GM19043 (cell line): ENCODE measurements around the gene GRIP2.

ENCODE experiments used
- ATAC-seq: cut with Tn5 transposase; IDR thresholded peaks from one replicate; pipeline ENCODE4 v1.9.1; 2021; ENCODE audit warnings: low read depth; ENCODE audit not compliant: unreplicated experiment

The GRIP2 gene

DNA sequence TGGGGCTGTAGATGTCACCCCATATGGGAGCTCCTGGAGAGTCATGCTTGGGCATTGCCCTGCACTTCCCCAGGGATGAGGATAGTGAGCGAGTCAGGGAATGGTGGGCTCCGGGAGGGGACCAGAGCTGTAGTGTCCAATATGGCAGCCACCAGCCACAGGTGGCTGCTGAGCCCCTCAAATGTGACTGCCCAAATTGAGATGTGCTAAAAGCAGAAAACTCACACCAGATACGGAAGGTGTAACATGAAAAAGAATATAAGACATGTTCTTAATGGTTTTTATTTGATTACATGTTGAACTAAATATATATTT is 31.7 kb downstream of the GRIP2 start:
- ATAC-seq = no peak

- ATAC-seq = no peak
Observed at GRCh38 chr3:14507757-14508504, 32.2 kb downstream of the GRIP2 start.

DNA sequence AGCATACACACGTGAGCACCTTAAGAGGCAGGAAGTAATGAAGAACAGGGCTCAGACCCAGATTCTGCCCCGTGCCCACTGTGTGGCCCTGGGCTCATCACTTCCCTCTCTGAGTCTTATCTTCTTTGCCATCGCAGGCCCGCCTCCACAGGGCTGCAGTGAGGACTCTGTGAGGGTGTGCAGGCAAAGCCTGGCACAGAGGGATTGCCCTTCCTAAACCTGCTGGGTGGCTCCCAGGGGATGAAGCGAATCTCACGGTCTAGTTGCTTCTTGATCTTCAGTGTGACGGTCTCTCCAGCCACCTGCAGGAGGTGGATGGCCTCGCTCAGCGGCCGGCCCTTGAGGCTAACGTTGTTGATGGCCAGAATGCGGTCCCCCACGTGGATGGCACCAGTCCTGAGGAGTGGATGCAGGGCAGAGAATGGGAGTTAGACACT is 32.8 kb downstream of the GRIP2 start:
- no peak for ATAC-seq

- no peak for ATAC-seq
Observed at GRCh38 chr3:14506626-14507304, 33.4 kb downstream of the GRIP2 start.

GRCh38 chr3:14505803-14506500 is 34.2 kb downstream of the GRIP2 start:
- no peak for ATAC-seq

GRCh38 chr3:14505001-14505802 is 34.9 kb downstream of the GRIP2 start:
- ATAC-seq = no peak

DNA sequence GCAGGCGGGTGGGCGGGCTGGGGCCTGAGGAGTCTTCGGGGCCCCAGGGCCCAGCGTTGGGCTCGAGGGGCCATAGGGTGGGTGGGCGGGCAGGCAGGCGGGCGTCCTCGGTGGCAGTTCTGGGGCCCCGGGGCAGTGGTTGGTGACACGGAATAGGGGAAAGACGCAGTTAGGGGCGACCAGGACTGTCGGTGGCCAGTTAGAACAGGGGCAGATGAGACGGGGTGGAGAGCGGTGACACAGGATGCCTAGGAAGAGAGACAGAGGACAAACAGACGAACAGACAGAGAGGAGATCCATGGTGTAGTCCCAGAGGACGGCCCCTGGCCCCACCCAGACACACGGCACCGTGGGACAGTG is 36.5 kb downstream of the GRIP2 start:
- ATAC-seq = no peak

DNA sequence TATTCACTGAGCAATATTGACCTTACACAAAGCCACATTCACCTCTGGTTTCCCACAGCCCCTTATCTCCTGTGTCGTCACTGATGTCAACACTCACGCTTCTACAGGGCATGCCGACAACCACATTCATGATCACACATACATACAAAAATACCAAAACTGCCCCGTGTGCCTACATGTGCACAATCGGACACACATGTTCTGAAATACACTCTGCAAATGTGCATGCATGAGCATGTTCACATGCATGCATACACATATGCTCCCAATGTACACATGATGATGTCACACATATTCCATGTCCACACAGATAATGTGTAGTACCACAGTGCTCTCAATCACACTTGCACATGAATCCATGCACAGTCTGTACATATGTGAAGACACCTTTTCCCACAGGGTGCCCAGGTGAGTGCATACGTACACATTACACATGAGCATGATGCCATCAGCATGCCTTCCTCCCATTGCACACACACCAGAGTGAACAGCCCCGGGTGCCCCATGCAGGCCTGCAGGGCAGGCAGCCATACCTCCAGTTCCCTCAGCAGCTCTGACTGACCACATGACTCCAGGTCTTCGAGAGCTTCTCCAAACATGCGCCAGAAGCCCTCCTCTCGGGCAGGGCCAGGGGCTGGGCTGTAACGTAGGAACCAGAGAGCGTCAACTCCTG is 37.0 kb downstream of the GRIP2 start:
- ATAC-seq = no peak

- no peak for ATAC-seq
Observed at GRCh38 chr3:14502472-14502871, 37.7 kb downstream of the GRIP2 start.

GRCh38 chr3:14497321-14497720 is 42.8 kb downstream of the GRIP2 start:
- no peak for ATAC-seq

- no peak for ATAC-seq
Observed at GRCh38 chr3:14496351-14496750, 43.8 kb downstream of the GRIP2 start.

GRCh38 chr3:14494973-14495300 is 45.2 kb downstream of the GRIP2 start:
- ATAC-seq = no peak

- ATAC-seq = no peak
Observed at GRCh38 chr3:14494279-14494972, 45.7 kb downstream of the GRIP2 start.

DNA sequence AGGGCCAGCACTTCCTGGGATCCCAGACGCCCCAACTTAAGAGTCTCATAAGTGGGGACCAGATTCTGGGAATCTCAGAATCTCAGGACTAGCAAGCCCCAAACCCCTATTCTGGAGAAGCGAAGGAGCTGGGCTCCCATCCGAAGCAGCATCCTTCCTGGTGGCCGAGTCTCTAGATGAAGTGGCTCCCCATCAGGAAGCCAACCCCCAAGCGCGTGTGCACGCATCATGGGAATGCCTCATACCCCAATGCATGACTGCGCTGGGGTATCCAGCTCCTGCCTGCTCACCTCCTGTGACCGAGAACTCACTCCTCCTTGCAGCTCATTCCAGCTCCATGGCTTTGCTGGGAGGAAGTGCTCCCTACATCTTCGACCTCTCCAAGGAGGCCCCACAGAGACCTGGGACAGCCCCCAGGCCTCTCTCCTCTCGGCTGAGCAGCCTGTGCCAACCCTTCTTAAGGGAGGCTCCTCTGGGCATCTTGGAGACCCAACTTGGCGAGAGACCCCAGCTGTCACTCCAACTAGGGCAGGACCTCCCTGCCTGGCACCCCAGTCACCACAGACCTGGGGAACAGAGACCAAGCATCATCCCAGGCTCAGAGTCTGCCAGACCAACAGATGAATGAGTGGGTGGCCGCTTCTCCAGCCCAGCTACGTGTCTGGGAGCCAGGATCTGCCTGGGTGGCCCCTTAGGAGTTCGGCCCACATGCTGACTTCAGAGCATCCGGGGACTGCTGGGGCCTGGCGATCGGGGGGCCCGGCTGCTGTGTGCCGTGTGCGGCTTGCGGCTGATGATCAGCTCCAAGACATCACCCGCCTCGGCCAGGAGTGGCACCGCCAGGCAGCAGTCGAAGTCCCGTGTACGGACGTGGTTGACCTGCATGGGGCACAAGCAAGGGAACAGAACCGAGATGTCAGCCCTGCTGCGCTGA is 46.9 kb downstream of the GRIP2 start:
- no peak for ATAC-seq

DNA sequence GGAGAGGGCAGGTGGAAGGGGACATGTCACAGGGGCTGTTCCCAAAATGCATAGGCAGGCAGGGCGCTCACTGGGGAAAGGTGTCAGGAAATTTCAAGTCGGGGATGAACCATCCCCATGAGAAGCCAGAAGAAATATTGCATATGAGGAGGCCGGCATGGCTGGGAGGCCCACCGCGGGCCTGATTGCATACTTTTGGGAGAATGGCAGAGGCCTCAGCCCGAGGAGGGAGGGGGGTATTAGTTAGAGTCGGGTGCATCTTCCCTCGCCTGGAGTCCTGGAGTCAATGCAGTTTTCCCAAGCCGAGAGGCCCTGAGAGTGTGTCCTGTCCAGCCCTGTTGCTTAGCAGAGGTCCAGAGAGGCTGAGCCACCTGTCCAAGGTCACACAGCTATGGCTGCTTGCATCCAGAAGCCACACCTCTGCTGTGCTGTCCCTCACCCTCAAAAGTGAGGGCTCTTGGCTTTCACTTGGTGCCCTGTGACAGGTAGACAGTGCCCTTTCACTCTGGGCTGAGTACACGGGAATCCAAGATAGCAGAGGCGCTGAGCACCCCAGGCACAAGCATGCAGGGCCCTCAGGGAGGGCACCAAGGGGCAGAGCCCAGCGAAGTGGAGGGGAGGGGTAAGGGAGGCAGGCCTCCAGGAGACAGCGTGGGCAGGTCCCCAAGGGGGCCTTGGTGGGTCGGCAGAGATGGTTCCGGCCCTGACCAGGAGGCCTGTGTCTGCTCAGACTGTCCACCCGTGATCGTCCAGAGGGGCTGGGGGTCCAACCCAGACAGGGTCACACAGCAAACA is 48.5 kb downstream of the GRIP2 start:
- no peak for ATAC-seq

- ATAC-seq = no peak
Observed at GRCh38 chr3:14490831-14491230, 49.3 kb downstream of the GRIP2 start.

- no peak for ATAC-seq
Observed at GRCh38 chr3:14490255-14490654, 49.9 kb downstream of the GRIP2 start.

GRCh38 chr3:14489641-14490040 is 50.5 kb downstream of the GRIP2 start:
- ATAC-seq = no peak
